Epithelial cell of esophagus (primary cell): ENCODE data around the gene CFI.

Source experiments
- DNase-seq: peaks from one replicate; pipeline ENCODE4 v3.0.0; 2010; ENCODE audit warnings: low read depth
- H3K4me3 ChIP-seq: 2 replicates; pipeline ENCODE4 v1.5.1; 2011; ENCODE audit warnings: mild to moderate bottlenecking, low read length, control low read depth
- TF ChIP-seq, protein P1 (sequence below): IDR thresholded peaks from 2 replicates; pipeline ENCODE4 v1.5.1; 2011; ENCODE audit warnings: low read depth, mild to moderate bottlenecking, low read length, control low read depth, inconsistent platforms; ENCODE audit not compliant: insufficient read depth; ENCODE audit errors: missing control alignments

Gene CFI

GRCh38 chr4:109723110-109723509 lies 78.7 kb downstream of the CFI start:
- DNase-seq = no peak
- no peak overlapping the region for H3K4me3 ChIP-seq
- TF ChIP-seq, protein P1, sequence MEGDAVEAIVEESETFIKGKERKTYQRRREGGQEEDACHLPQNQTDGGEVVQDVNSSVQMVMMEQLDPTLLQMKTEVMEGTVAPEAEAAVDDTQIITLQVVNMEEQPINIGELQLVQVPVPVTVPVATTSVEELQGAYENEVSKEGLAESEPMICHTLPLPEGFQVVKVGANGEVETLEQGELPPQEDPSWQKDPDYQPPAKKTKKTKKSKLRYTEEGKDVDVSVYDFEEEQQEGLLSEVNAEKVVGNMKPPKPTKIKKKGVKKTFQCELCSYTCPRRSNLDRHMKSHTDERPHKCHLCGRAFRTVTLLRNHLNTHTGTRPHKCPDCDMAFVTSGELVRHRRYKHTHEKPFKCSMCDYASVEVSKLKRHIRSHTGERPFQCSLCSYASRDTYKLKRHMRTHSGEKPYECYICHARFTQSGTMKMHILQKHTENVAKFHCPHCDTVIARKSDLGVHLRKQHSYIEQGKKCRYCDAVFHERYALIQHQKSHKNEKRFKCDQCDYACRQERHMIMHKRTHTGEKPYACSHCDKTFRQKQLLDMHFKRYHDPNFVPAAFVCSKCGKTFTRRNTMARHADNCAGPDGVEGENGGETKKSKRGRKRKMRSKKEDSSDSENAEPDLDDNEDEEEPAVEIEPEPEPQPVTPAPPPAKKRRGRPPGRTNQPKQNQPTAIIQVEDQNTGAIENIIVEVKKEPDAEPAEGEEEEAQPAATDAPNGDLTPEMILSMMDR = no peak

DNA sequence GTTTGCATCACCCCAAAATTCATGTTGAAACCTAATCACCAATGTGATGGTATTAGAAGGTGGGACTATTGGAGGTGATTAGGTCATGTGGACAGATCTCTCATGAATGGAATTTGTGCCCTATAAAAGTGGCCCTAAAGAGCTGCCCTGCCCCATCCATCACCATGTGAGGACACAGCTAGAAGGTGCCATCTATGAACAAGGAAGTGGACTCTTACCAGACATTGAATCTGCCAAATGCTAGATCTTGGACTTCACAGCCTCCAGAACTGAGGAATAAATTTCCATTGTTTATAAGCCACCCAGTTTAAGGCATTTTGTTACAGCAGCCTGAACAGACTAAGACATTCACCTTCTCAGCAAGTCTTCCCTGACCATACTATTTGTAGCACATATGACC lies 79.4 kb downstream of the CFI start:
- no peak for DNase-seq
- H3K4me3 ChIP-seq = no peak overlapping the region
- TF ChIP-seq, protein P1 = no peak

- no peak for DNase-seq
- TF ChIP-seq, protein P1 = no peak
- H3K4me3 ChIP-seq = no peak overlapping the region
These were observed 80.8 kb downstream of the CFI start for GRCh38 chr4:109721033-109721432.

- TF ChIP-seq, protein P1 = no peak
- no peak for DNase-seq
- H3K4me3 ChIP-seq = no peak overlapping the region
These were observed 82.2 kb downstream of the CFI start for GRCh38 chr4:109719604-109720003.

DNA sequence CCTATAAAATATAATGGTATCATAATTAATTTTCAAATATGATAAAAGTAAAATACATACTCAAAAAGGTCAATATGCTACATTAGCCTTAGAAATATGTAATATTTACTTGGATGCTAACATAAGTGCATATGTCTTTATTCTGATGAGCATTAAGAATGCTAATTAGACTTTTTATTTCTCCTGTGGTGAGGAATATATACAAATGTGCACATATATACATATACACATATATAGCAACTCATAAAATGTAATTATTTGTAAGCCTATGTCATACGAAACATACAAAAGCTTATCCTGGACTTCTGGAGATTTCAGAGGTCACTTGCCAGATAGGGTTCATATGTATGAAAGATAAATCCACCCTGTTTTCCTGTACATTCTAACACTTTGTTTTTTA lies 83.0 kb downstream of the CFI start:
- no peak for DNase-seq
- no peak overlapping the region for H3K4me3 ChIP-seq
- TF ChIP-seq, protein P1 = no peak

- no peak overlapping the region for H3K4me3 ChIP-seq
- TF ChIP-seq, protein P1 = no peak
- no peak for DNase-seq
These were observed 88.3 kb downstream of the CFI start for GRCh38 chr4:109713500-109713899.

DNA sequence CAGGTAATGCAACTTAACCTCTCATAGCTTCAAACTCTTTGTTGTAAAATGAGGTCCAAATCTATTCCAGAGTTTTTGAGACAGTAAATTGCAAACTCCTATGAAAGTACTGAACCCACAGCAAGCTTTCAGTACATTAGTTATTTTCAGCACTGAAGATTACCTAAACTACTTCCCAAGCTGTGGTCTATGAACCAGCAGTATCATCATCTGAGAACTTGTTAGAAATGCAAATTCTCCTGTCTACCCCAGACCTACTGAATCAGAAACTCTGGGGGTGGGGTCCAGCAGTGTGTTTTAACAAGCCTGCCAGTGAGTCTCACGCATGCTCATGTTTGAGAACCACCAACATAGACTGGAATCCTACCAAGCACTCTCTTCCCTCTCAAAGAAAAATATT lies 92.8 kb downstream of the CFI start:
- TF ChIP-seq, protein P1 = no peak
- H3K4me3 ChIP-seq = no peak overlapping the region
- no peak for DNase-seq
